ENCODE data around the gene GRIN2B.
A peak's percentile ranks its signal among the peaks of the same experiment; 100 is the strongest.

The GRIN2B gene

GRCh38 chr12:13942826-13943225 is 38.6 kb downstream of the GRIN2B start:
- no peaks in the 10 kb centered on the region for H3K36me3 ChIP-seq
- peaks cover 13% of the 10 kb centered on the region; the same call in 1 of the 2 replicates for H3K27me3 ChIP-seq
- no peak for DNase-seq
- no peaks in the 10 kb centered on the region for H3K9me3 ChIP-seq
- no peak overlapping the region for H3K4me3 ChIP-seq (ENCODE audit: low read depth, low read length)
- H3K4me1 ChIP-seq: no peaks in the 10 kb centered on the region
- TF ChIP-seq CTCF (IDR thresholded peaks at IDR 0.05; ENCODE audit: low read depth, low read length): no peak

GRCh38 chr12:13941258-13942249 is 39.8 kb downstream of the GRIN2B start:
- Histone ChIP-seq H3K27me3 (peaks cover 13% of the 10 kb centered on the region; the same call in 1 of the 2 replicates), H3K4me3 (ENCODE audit: low read depth, low read length) (no peak overlapping the region), H3K4me1 (no peaks in the 10 kb centered on the region), H3K36me3 (no peaks in the 10 kb centered on the region), H3K9me3 (no peaks in the 10 kb centered on the region)
- peak; percentile 39 for DNase-seq
- TF ChIP-seq CTCF (IDR thresholded peaks at IDR 0.05; ENCODE audit: low read depth, low read length): peak; percentile 58

- DNase-seq: no peak
Measured at GRCh38 chr12:13940335-13940865, 41.0 kb downstream of the GRIN2B start.

GRCh38 chr12:13937735-13938134 is 43.7 kb downstream of the GRIN2B start:
- no peaks in the 10 kb centered on the region for H3K4me1 ChIP-seq
- DNase-seq: no peak
- no peaks in the 10 kb centered on the region for H3K36me3 ChIP-seq
- peaks cover 4% of the 10 kb centered on the region; the same call in 1 of the 2 replicates for H3K27me3 ChIP-seq
- H3K9me3 ChIP-seq: no peaks in the 10 kb centered on the region
- no peak overlapping the region for H3K4me3 ChIP-seq (ENCODE audit: low read depth, low read length)
- TF ChIP-seq CTCF (IDR thresholded peaks at IDR 0.05; ENCODE audit: low read depth, low read length): no peak

More at GRCh38 chr12:13940335-13940865, 41.0 kb downstream of the GRIN2B start:
- H3K36me3 ChIP-seq: no peaks in the 10 kb centered on the region
- H3K9me3 ChIP-seq: no peaks in the 10 kb centered on the region
- TF ChIP-seq CTCF (IDR thresholded peaks at IDR 0.05; ENCODE audit: low read depth, low read length): no peak
- no peak overlapping the region for H3K4me3 ChIP-seq (ENCODE audit: low read depth, low read length)
- peaks cover 13% of the 10 kb centered on the region; the same call in 1 of the 2 replicates for H3K27me3 ChIP-seq
- H3K4me1 ChIP-seq: no peaks in the 10 kb centered on the region

GRCh38 chr12:13935169-13935568 is 46.2 kb downstream of the GRIN2B start:
- H3K9me3 ChIP-seq: no peaks in the 10 kb centered on the region
- H3K4me3 ChIP-seq (ENCODE audit: low read depth, low read length): no peak overlapping the region
- H3K4me1 ChIP-seq: no peaks in the 10 kb centered on the region
- H3K36me3 ChIP-seq: no peaks in the 10 kb centered on the region
- DNase-seq: no peak
- H3K27me3 ChIP-seq: no peaks in the 10 kb centered on the region
- no peak for TF ChIP-seq CTCF (IDR thresholded peaks at IDR 0.05; ENCODE audit: low read depth, low read length)

Data from BE2C (cell line).